ENCODE measurements around the gene NT5DC2. TPM values are rescaled to one million over a fixed set of nuclear protein-coding genes. Genes with fewer than 3 reads are reported as not detected.
A peak's percentile ranks its signal among the peaks of the same experiment; 100 is the strongest.

NT5DC2 gene
- total RNA-seq, 1 experiment from 2014 or later, result 377 TPM

DNA sequence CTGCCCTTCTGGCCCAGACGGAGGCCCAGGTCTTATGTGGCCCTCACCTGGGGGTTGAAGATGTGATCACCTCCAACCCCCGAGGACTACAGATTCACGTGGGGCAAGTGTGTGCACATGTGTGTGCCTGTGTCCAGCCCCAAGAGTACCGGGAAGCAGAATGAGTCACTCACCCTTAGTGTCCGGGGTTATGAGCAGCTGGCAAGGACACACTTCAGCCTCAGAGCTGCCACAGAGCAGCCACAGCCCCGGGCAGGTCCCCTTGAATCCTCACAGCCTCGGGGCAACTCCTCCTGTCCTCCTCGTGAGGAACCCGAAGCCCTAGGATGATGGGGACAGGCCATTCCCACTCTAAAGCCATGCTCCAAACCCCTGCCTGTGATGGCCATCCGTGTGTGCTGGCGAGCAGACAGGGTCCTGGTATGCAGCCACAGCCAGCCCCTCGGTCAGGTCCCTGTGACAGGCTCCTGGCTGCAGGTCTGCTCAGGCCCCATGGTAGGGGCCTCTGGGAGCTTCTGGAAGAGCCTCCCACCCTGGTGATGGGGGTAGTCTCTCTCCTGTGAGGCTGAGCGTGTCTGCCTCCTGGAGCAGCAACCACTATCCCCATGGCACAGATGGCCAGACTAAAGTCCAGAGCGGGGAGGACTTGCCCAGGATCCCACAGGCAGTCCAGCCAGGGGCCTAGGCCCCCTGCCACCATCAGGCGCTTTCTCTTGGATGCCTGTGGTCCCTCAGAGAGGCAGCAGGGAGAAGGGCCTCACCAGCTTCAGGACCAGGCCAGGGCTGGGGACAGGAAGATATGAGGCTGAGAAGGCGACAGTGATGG lies 37.7 kb downstream of the NT5DC2 start:
- no peaks in the 10 kb centered on the region for H3K9me3 Mint-ChIP-seq
- H3K27me3 Mint-ChIP-seq (ENCODE audit: low read depth), result no peaks in the 10 kb centered on the region
- H3K36me3 Mint-ChIP-seq, result peaks cover 12% of the 10 kb centered on the region; the same call in 1 of the 2 replicates
- no peak overlapping the region for H3K27ac Mint-ChIP-seq
- H3K4me1 Mint-ChIP-seq, result no peaks in the 10 kb centered on the region
- DNase-seq (ENCODE audit: low spot score) (no peak), ATAC-seq (no peak)
- POLR2A ChIA-PET, result no interaction called here
- H3K4me3 Mint-ChIP-seq, result no peak overlapping the region
- TF ChIP-seq ARID4B (CRISPR knock-in tag; IDR thresholded peaks at IDR 0.05; ENCODE audit: borderline replicate concordance), result no peak
- TF ChIP-seq ELF4 (CRISPR knock-in tag; IDR thresholded peaks at IDR 0.05; ENCODE audit: low read depth), result no peak
- TF ChIP-seq ATF1 (CRISPR knock-in tag; IDR thresholded peaks at IDR 0.05), result no peak
- no peak for TF ChIP-seq JAZF1 (CRISPR knock-in tag; IDR thresholded peaks at IDR 0.05)
- no peak for TF ChIP-seq IRF2 (CRISPR knock-in tag; IDR thresholded peaks at IDR 0.05; ENCODE audit: borderline replicate concordance, low read depth)
- no peak for TF ChIP-seq SP1 (CRISPR knock-in tag; conservative IDR thresholded peaks at IDR 0.05)
- no peak for TF ChIP-seq RORB (CRISPR knock-in tag; IDR thresholded peaks at IDR 0.05)
- no peak for TF ChIP-seq ZNF423 (CRISPR knock-in tag; IDR thresholded peaks at IDR 0.05)
- CTCF ChIA-PET, result interaction anchor here (1.4 to 2.5 kb wide), 4 partner anchors 14 to 276 kb away, joined by 3 to 9 read pairs (median 6); no protein-coding TSS in a partner anchor

GRCh38 chr3:52494886-52495495 lies 38.7 kb downstream of the NT5DC2 start, which contains the start of gene STAB1:
Gene STAB1, plus strand, starts transcription at chr3:52495338. Its CDS starts 76 bp downstream, at chr3:52495414.
- Mint-ChIP-seq H3K36me3 (peaks cover 12% of the 10 kb centered on the region; the same call in 1 of the 2 replicates), H3K4me1 (no peaks in the 10 kb centered on the region), H3K4me3 (no peak within 1 kb of the TSS), H3K9me3 (no peaks in the 10 kb centered on the region), H3K27ac (0 out of 2 replicates have a peak within 1 kb of the TSS, but pooled peaks have one; percentile 17), H3K27me3 (ENCODE audit: low read depth) (no peaks in the 10 kb centered on the region)
- CTCF ChIA-PET, result interaction anchor here (0.5 to 2.5 kb wide), 6 partner anchors 13 to 275 kb away, joined by 3 to 9 read pairs (median 6); no protein-coding TSS in a partner anchor
- DNase-seq (ENCODE audit: low spot score), result no peak
- POLR2A ChIA-PET, result no interaction called here
- TF ChIP-seq GABPB1 (CRISPR knock-in tag; IDR thresholded peaks at IDR 0.05), result no peak
- TF ChIP-seq, protein P1, sequence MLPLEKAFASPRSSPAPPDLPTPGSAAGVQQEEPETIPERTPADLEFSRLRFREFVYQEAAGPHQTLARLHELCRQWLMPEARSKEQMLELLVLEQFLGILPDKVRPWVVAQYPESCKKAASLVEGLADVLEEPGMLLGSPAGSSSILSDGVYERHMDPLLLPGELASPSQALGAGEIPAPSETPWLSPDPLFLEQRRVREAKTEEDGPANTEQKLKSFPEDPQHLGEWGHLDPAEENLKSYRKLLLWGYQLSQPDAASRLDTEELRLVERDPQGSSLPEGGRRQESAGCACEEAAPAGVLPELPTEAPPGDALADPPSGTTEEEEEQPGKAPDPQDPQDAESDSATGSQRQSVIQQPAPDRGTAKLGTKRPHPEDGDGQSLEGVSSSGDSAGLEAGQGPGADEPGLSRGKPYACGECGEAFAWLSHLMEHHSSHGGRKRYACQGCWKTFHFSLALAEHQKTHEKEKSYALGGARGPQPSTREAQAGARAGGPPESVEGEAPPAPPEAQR (CRISPR knock-in tag; IDR thresholded peaks at IDR 0.05), result no peak
- TF ChIP-seq JAZF1 (CRISPR knock-in tag; IDR thresholded peaks at IDR 0.05), result no peak
- TF ChIP-seq ZNF317 (CRISPR knock-in tag; IDR thresholded peaks at IDR 0.05; ENCODE audit: borderline replicate concordance, low read depth), result no peak
- no peak for TF ChIP-seq CREB1 (CRISPR knock-in tag; IDR thresholded peaks at IDR 0.05)
- TF ChIP-seq MAX (CRISPR knock-in tag; IDR thresholded peaks at IDR 0.05), result no peak
- TF ChIP-seq ZNF263 (CRISPR knock-in tag; IDR thresholded peaks at IDR 0.05; ENCODE audit: low read depth), result no peak
- ATAC-seq, result no peak; the same call in 1 of the 2 replicates

GRCh38 chr3:52494445-52494844 lies 39.2 kb downstream of the NT5DC2 start:
- POLR2A ChIA-PET, result no interaction called here
- TF ChIP-seq NFYB (CRISPR knock-in tag; conservative IDR thresholded peaks at IDR 0.05; ENCODE audit: low read depth) (no peak), ZNF121 (CRISPR knock-in tag; IDR thresholded peaks at IDR 0.05) (no peak), FOXJ3 (CRISPR knock-in tag; IDR thresholded peaks at IDR 0.05; ENCODE audit: borderline replicate concordance) (no peak), IRF2 (CRISPR knock-in tag; IDR thresholded peaks at IDR 0.05; ENCODE audit: borderline replicate concordance, low read depth) (no peak), MAX (CRISPR knock-in tag; IDR thresholded peaks at IDR 0.05) (no peak), JAZF1 (CRISPR knock-in tag; IDR thresholded peaks at IDR 0.05) (no peak), TP53 (CRISPR knock-in tag; IDR thresholded peaks at IDR 0.05) (no peak), EMX1 (CRISPR knock-in tag; IDR thresholded peaks at IDR 0.05) (no peak), GTF2I (CRISPR knock-in tag; conservative IDR thresholded peaks at IDR 0.05) (no peak), FOXP1 (CRISPR knock-in tag; IDR thresholded peaks at IDR 0.05; ENCODE audit: borderline replicate concordance) (no peak), SP1 (CRISPR knock-in tag; conservative IDR thresholded peaks at IDR 0.05) (no peak), ZNF423 (CRISPR knock-in tag; IDR thresholded peaks at IDR 0.05) (no peak)
- TF ChIP-seq, protein P2, sequence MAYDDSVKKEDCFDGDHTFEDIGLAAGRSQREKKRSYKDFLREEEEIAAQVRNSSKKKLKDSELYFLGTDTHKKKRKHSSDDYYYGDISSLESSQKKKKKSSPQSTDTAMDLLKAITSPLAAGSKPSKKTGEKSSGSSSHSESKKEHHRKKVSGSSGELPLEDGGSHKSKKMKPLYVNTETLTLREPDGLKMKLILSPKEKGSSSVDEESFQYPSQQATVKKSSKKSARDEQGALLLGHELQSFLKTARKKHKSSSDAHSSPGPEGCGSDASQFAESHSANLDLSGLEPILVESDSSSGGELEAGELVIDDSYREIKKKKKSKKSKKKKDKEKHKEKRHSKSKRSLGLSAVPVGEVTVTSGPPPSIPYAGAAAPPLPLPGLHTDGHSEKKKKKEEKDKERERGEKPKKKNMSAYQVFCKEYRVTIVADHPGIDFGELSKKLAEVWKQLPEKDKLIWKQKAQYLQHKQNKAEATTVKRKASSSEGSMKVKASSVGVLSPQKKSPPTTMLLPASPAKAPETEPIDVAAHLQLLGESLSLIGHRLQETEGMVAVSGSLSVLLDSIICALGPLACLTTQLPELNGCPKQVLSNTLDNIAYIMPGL (CRISPR knock-in tag; IDR thresholded peaks at IDR 0.05), result no peak

More at GRCh38 chr3:52494445-52494844, 39.2 kb downstream of the NT5DC2 start:
- H3K9me3 Mint-ChIP-seq, result no peaks in the 10 kb centered on the region
- no peak overlapping the region for H3K4me3 Mint-ChIP-seq
- ATAC-seq (peak; percentile 49), DNase-seq (ENCODE audit: low spot score) (no peak)
- CTCF ChIA-PET, result interaction anchor here (0.5 to 2.5 kb wide), 5 partner anchors 13 to 274 kb away, joined by 3 to 9 read pairs (median 6); no protein-coding TSS in a partner anchor
- no peaks in the 10 kb centered on the region for H3K27me3 Mint-ChIP-seq (ENCODE audit: low read depth)
- H3K36me3 Mint-ChIP-seq, result peaks cover 12% of the 10 kb centered on the region; the same call in 1 of the 2 replicates
- no peaks in the 10 kb centered on the region for H3K4me1 Mint-ChIP-seq
- 0 out of 2 replicates have a peak overlapping the region, but pooled peaks have one; percentile 17 for H3K27ac Mint-ChIP-seq

Data from WTC11 (cell line).